CD14-positive monocyte (primary cell): ENCODE results near the gene SUMF2. TPM values are rescaled to one million over a fixed set of nuclear protein-coding genes. Genes with fewer than 3 reads are reported as not detected.

Experiments used
- DNase-seq, 3 donors: peaks; one replicate each; pipeline ENCODE4 v3.0.0-alpha.2; 2011 to 2022
- H2AFZ ChIP-seq: 2 replicates; pipeline ENCODE4 v1.6.0; 2012; ENCODE audit warnings: mild to moderate bottlenecking, low read depth, low read length, inconsistent platforms; ENCODE audit not compliant: insufficient read depth, poor library complexity, severe bottlenecking
- H3K27ac ChIP-seq, 2 donors: 1 replicate in 1 of 2; 2 replicates in 1 of 2; pipeline ENCODE4 v1.5.1; 2012 to 2013; ENCODE audit warnings: low read length in 2 of 2, control low read depth in 1 of 2, inconsistent platforms in 1 of 2, low read depth in 1 of 2, mild to moderate bottlenecking in 1 of 2
- H3K27me3 ChIP-seq, 2 donors: one replicate each; pipeline versions ENCODE4 v1.6.0 to v1.6.1; 2011 to 2013; ENCODE audit warnings: low read length in 2 of 2; ENCODE audit not compliant: control insufficient read depth in 2 of 2, insufficient read depth in 2 of 2
- H3K36me3 ChIP-seq, 2 donors: replicated peaks in 1 of 2; 1 replicate in 1 of 2; 2 replicates in 1 of 2; pipeline versions ENCODE4 v1.5.1 to v1.6.1; 2012 to 2013; ENCODE audit warnings: low read length in 2 of 2, control low read depth in 1 of 2, inconsistent platforms in 1 of 2, mild to moderate bottlenecking in 1 of 2; ENCODE audit not compliant: insufficient read depth in 2 of 2, control insufficient read depth in 1 of 2
- H3K4me1 ChIP-seq, 2 donors: 1 replicate in 1 of 2; 2 replicates in 1 of 2; pipeline versions ENCODE4 v1.5.1 to v1.6.1; 2012 to 2013; ENCODE audit warnings: low read length in 2 of 2, control low read depth in 1 of 2, inconsistent platforms in 1 of 2, mild to moderate bottlenecking in 1 of 2, moderate library complexity in 1 of 2; ENCODE audit not compliant: insufficient read depth in 2 of 2, control insufficient read depth in 1 of 2
- H3K4me2 ChIP-seq: replicated peaks from 2 replicates; pipeline ENCODE3; 2012; ENCODE audit warnings: low read length, moderate library complexity, mild to moderate bottlenecking; ENCODE audit not compliant: poor library complexity, severe bottlenecking; ENCODE audit errors: extremely low read depth
- H3K4me3 ChIP-seq, 3 experiments: fragments of 200-600 bp in 1 of 3; sonication (generic) in 1 of 3; replicated peaks in 1 of 3; 1 replicate in 2 of 3; 2 replicates in 1 of 3; pipeline ENCODE4 v1.5.1; 2011 to 2013; ENCODE audit warnings: low read length in 3 of 3, mild to moderate bottlenecking in 3 of 3, control low read depth in 2 of 3, low read depth in 2 of 3, inconsistent platforms in 1 of 3, moderate library complexity in 1 of 3
- H3K79me2 ChIP-seq: 2 replicates; pipeline ENCODE4 v1.6.0; 2012; ENCODE audit warnings: mild to moderate bottlenecking, control low read depth, inconsistent platforms, low read length, moderate library complexity; ENCODE audit not compliant: insufficient read depth
- H3K9ac ChIP-seq: 2 replicates; pipeline ENCODE4 v1.6.0; 2017; ENCODE audit warnings: low read length, mild to moderate bottlenecking; ENCODE audit not compliant: insufficient read depth, poor library complexity, severe bottlenecking
- H3K9me3 ChIP-seq, 2 donors: replicated peaks in 1 of 2; 1 replicate in 1 of 2; 2 replicates in 1 of 2; pipeline versions ENCODE4 v1.5.1 to v1.6.1; 2012 to 2013; ENCODE audit warnings: low read length in 2 of 2, control low read depth in 1 of 2; ENCODE audit not compliant: control insufficient read depth in 1 of 2, insufficient read depth in 1 of 2
- H4K20me1 ChIP-seq: 2 replicates; pipeline ENCODE4 v1.6.0; 2012; ENCODE audit warnings: mild to moderate bottlenecking, low read length, control low read depth, moderate library complexity; ENCODE audit not compliant: insufficient read depth
- H3K27ac Mint-ChIP-seq, 7 donors: one replicate each; pipeline ENCODE4 v1.8.0; 2020; ENCODE audit warnings: mild to moderate bottlenecking in 7 of 7, mixed read lengths in 7 of 7, moderate library complexity in 6 of 7, inconsistent platforms in 2 of 7
- H3K27me3 Mint-ChIP-seq, 3 donors: one replicate each; pipeline ENCODE4 v1.8.0; 2021 to 2022; ENCODE audit warnings: low read depth in 3 of 3, mild to moderate bottlenecking in 3 of 3, mixed read lengths in 3 of 3, moderate library complexity in 3 of 3, inconsistent platforms in 1 of 3
- H3K36me3 Mint-ChIP-seq, 2 donors: one replicate each; pipeline ENCODE4 v1.8.0; 2020; ENCODE audit warnings: mixed read lengths in 2 of 2, inconsistent platforms in 1 of 2, mild to moderate bottlenecking in 1 of 2
- H3K4me1 Mint-ChIP-seq: one replicate; pipeline ENCODE4 v1.8.0; 2020; ENCODE audit warnings: mild to moderate bottlenecking, mixed read lengths
- H3K4me3 Mint-ChIP-seq, 2 donors: one replicate each; pipeline ENCODE4 v1.8.0; 2020; ENCODE audit warnings: mild to moderate bottlenecking in 2 of 2, mixed read lengths in 2 of 2, moderate library complexity in 1 of 2
- H3K9me3 Mint-ChIP-seq, 7 donors: one replicate each; pipeline ENCODE4 v1.8.0; 2020 to 2022; ENCODE audit warnings: mixed read lengths in 7 of 7, mild to moderate bottlenecking in 6 of 7, moderate library complexity in 6 of 7, inconsistent platforms in 2 of 7
- CTCF ChIP-seq: fragments of 200-600 bp; IDR thresholded peaks from one replicate; pipeline ENCODE4 v1.8.0; 2022; ENCODE audit warnings: antibody characterized with exemption, mild to moderate bottlenecking
- WGBS: methylation state at CpG from one replicate; pipeline ENCODE4 v1.1.5; 2013; ENCODE audit warnings: missing lambda C conversion rate; ENCODE audit not compliant: insufficient coverage; 5-methylcytosine and 5-hydroxymethylcytosine counted together
- intact Hi-C, 2 donors: fragments of 100-400 bp; cut with micrococcal nuclease; formaldehyde crosslinking; loops; one replicate each; pipeline versions ENCODE4 v1.15.0 to v1.15.1; 2023
- polyA plus RNA-seq, 3 donors: library from polyadenylated mRNA; depleted of rRNA in 1 of 3; unstranded in 2 of 3; stranded (reverse) in 1 of 3; fragments of 300-500 nt in 2 of 3; fragments of >200 nt in 1 of 3; fragmentation: Illumina TruSeq in 2 of 3; gene quantifications; 1 replicate in 2 of 3; 2 replicates in 1 of 3; pipeline ENCODE4 v1.2.3, GENCODE V29; 2012 to 2021

Gene SUMF2
- polyA plus RNA-seq, 3 donors, result 69.5 to 88.2 (median 75.0) TPM

GRCh38 chr7:56074371-56074791 is 10.3 kb downstream of the SUMF2 start:
- H3K36me3 Mint-ChIP-seq, result peaks cover 30 to 57% of the 10 kb centered on the region in 2 donors
- Histone ChIP-seq H3K4me3 (no peak overlapping the region), H3K27ac (peak overlapping the region in 1 of 2 donors; percentile 36), H3K4me1 (no peaks in the 10 kb centered on the region), H3K9me3 (no peaks in the 10 kb centered on the region), H3K4me2 (no peak overlapping the region), H3K79me2 (no peaks in the 10 kb centered on the region), H2AFZ (peak overlapping the region; percentile 21), H3K36me3 (peaks cover 24 to 34% of the 10 kb centered on the region in 2 donors), H3K9ac (no peak overlapping the region), H4K20me1 (no peaks in the 10 kb centered on the region), H3K27me3 (no peaks in the 10 kb centered on the region)
- peak; percentile 66 to 73 (median 73) for DNase-seq
- no peaks in the 10 kb centered on the region for H3K27me3 Mint-ChIP-seq
- WGBS, result 14% methylated on average over 13 of the region's 19 CpGs
- no peak overlapping the region for H3K4me3 Mint-ChIP-seq
- intact Hi-C loops, result loop anchor here (2.0 to 10.0 kb wide), 3 partner anchors 70 to 430 kb away; no protein-coding TSS in a partner anchor
- peak; percentile 89 for TF ChIP-seq CTCF
- H3K4me1 Mint-ChIP-seq, result peaks cover 2% of the 10 kb centered on the region
- H3K27ac Mint-ChIP-seq, result peak overlapping the region in 3 of 7 donors; percentile 17 to 78 (median 66)
- H3K9me3 Mint-ChIP-seq, result no peaks in the 10 kb centered on the region

DNA sequence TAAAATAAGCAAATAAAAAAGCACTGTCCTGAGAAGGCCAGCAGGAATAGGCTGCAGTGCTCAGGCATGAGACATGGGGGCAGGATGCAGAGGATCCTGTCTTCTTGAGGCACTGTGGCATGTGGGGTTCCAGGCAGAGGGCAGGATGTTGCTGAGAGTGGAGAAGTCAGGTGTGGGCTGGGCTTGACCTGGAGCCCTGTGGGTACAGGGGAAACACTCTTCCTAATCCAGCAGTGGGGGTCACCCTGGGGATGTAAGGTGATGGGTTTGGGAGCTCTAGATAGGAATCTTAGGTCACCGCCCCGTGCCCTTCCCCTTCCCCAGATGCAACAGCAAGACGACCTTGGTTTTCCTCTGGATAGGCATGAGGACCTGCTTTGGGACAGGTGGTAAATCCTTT is 13.6 kb downstream of the SUMF2 start:
- no CpG with 5 or more reads among the region's 3 CpGs for WGBS
- H3K4me3 Mint-ChIP-seq, result no peak overlapping the region

More for the DNA sequence above, 13.6 kb downstream of the SUMF2 start:
- Histone ChIP-seq H3K27me3 (no peaks in the 10 kb centered on the region), H3K9ac (no peak overlapping the region), H4K20me1 (no peaks in the 10 kb centered on the region), H3K27ac (no peak overlapping the region), H3K9me3 (no peaks in the 10 kb centered on the region), H3K4me1 (no peaks in the 10 kb centered on the region), H2AFZ (no peak overlapping the region), H3K79me2 (no peaks in the 10 kb centered on the region), H3K4me3 (no peak overlapping the region), H3K36me3 (peaks cover 18 to 31% of the 10 kb centered on the region in 2 donors), H3K4me2 (no peak overlapping the region)
- no peak for DNase-seq
- no peak for TF ChIP-seq CTCF
- peaks cover 2% of the 10 kb centered on the region for H3K4me1 Mint-ChIP-seq
- H3K36me3 Mint-ChIP-seq, result peaks cover 29 to 68% of the 10 kb centered on the region in 2 donors
- intact Hi-C loops, result loop anchor here in 1 of 2 donors (10.0 kb wide), 2 partner anchors 183 to 433 kb away; no protein-coding TSS in a partner anchor
- peak overlapping the region in 1 of 7 donors; percentile 22 for H3K27ac Mint-ChIP-seq
- H3K27me3 Mint-ChIP-seq, result no peaks in the 10 kb centered on the region
- H3K9me3 Mint-ChIP-seq, result no peaks in the 10 kb centered on the region
